ENCODE data around the gene DYNLL2.
"Not testable (repeated sequence)": the region's sequence is repeated elsewhere in the genome, so short reads cannot be mapped to it uniquely, and the experiment has no call there.

The DYNLL2 gene

DNA sequence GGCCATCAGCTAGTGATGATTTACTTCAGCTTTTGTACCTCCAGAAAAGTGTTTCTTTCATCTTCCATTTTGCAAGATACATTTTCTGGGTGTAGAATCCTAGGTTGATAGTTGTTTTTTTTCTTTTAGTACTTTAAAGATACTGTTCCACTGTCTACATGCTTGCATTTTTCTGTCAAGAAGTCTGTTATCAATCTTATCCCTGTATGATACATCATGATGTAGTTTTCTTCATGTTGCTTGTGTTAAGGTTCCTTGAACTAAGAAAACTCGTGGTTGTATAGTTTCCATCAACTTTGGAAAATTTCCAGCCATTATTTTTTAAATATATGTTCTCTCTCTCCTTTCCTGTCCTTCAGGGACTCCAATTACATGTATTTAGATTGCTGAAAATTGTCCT is 24.1 kb downstream of the DYNLL2 start:
- DNase-seq, result no peak

DNA sequence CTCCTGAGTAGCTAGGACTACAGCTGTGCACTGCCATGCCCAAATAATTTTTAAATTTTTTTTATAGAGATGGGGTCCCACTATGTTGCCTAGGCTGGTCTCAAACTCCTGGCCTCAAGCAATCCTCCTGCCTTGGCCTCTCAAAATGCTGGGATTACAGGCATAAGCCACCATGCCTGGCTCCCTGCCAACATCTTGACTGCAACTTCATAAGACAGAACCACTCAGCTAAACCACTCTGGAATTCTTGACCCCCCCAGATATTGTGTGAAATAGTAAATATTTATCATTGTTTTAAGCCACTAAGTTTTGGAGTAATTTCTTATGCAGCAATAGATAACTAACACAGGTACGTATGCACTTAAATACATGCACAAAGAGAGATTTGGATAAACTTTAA is 26.0 kb downstream of the DYNLL2 start:
- no peak for DNase-seq

DNA sequence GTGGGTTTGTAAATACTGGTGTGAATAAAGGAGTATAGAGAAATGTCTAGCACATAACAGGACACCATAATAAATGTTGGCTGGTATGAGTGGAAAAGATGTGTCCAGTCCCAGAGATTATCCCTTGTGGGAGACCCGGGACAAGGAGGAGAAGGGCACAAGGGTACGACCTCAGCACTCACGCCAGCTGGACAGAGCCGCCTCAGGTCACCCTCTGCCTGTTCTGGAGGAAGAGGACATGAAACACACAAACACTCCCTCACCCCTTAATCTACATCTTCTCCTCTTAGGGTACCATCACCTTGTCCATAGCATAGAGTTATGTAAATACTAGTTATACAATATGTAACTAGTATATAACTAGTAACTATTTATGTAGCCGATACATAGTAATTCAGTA is 26.8 kb downstream of the DYNLL2 start:
- no peak for DNase-seq

DNA sequence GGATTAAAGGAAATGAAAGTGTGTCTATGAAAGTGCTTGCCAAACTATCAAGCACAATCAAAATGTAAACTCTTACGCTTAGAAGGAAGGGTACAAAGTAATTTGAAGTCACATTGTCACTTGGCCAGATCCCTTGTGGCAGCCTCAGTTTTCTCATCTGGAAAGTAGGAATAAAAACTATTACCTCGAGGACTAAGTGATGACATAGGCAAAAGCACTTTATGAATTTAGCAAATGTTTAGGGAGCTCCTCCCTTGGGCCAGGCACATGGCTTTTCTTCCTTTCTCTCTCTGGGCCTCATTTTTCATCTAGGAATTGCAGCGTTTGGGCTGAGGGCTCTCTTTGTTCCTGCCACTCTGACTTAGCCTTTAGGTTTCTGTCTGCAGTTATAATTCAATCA is 28.5 kb downstream of the DYNLL2 start:
- DNase-seq, result no peak

DNA sequence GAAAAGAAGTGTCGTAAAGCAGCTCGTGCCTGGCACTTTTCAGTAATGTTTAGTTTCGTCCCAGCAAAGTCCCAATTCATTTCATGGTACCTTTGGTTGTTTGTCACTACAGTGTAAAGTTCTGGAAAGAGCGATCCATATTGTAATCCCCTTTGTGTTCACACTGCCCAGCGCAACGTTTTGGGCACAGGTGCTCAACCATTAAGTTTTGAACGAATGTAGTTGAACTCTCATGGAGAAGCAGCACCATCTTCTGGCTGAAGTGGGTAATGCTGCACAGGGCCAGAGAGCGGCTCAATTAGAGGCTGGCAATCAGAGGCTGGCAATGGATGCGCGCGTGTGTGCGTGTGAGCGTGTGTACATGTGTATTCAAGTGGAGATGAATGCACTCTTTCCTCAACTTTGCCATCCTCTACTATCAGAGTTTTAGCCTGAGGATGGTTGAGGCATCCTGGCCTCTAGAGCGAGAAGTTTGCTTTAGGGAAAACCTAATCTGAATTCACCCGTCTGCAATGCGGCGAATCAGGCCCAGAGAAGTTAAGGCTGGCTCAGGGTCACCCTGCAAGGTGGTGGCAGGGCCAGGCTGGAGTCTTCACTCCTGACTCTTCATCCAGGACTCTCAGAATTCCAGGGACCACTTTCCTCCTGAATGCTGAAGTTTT is 29.9 kb downstream of the DYNLL2 start:
- DNase-seq, result peak; percentile 80 to 86

DNA sequence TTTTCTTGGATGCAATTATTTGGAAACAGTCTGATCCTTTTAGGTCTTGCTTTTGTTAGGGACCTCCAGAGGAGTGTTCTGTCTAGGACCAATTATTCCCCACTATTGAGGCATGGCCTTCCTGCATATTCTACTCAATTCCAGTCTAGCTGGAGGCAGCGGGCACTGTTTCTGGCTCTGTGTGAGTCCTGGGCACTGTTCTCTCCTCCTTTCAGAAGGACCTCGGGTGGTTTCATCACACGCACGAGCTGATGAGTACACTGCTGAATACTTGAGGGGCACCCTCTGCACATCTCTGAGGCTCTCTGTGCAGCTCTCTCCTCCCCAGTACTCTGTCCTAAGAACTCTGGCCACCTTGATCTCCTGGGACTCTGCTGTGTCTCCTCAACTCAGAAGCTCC is 30.7 kb downstream of the DYNLL2 start:
- DNase-seq, result no peak

DNA sequence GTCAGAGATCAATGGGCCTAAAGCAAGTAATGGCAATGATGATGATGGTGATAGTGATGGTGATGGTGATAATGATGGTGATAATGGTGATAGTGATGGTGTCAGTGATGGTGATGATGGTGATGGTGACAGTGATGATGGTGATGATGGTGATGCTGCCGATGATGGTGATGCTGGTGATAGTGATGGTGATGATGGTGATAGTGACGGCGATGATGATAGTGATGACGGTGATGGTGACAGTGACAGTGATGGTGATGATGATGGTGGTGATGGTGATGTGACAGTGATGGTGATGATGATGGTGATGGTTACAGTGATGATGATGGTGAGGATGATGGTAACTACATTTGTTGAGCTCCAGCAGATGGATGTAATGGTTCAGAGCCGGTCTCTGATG is 34.2 kb downstream of the DYNLL2 start:
- DNase-seq, result no peak

DNA sequence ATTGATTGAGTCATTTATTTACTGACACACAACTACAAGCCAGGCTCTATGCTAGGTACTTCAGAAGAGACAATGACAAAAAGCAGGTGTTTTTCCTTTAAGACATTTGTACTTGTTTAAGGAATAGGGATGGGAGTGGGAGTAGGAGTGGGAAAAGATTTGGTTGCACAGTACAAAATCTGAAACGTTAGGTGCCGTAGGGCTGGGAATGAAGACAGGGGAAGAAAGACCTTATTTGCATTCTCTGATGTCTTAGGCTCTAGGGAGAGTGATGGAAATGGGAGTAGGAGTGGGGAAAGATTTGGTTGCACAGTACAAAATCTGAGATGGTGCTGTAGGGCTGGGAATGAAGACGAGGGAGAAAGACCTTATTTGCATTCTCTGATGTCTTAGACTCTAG is 36.3 kb downstream of the DYNLL2 start:
- DNase-seq, result no peak

DNA sequence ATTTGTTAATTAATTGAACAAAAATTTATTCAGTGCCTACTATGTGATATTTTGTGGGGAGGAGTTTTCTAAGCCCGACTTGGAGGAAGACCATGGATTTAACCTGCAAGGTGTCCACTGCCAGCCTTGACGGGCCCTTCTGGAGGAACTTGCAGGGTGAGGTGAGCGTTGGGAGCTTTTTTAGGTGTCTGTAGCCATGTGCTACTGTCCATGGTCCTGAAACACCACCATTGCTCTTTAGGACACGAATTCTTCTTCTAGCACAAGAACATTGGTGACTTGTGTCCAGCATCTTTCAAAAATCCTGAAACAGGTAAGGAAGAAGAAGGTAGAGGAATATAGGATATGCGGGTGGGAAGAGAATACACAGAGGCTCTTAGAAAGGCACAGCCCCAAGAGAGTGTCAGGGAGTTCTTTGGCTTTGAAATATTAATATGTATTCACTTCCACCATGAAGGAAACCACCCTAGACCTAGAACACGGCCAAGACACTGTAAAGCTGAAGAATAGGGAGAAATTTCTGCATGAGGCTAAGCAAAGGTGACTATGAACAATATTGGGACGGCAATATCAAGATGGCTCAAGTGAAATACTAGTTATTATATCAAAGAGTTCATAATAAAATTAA is 37.1 kb downstream of the DYNLL2 start:
- peak; percentile 29 to 61 for DNase-seq

DNA sequence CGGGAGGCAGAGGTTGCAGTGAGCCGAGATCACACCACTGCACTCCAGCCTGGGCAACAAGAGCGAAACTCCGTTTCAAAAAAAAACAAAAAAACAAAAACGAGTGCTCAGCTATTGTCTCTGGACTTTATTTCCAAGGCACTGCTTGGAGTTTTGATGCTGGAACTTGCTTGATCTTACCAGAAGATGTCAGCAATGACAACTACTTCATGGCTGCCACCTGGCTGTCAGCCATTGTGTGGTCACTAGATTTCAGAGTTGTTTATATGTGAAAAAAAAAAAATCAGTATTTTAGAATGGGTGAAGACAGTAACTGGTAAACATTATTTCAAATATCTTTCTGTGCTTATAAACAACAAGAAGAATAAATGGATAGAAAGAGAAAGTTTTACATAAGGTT is 38.7 kb downstream of the DYNLL2 start:
- DNase-seq, result peak; percentile 52 to 74

DNA sequence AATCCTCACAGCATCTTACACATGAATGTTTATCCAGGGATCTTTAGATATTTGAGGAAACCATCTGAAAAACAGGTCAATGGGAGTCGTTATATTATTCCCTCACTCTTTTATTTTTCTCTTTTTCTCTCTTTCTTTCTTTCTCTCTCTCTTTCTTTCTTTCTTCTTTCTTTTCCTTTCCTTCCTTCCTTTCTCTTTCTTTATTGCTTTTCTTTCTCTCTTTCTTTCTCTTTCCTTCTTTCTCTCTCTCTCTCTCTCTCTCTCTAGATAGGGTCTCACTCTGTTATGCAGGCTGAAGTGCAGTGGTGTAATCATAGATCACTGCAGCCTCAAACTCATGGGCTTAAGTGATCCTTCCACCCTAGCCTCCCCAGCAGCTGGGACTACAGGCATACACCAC is 44.6 kb downstream of the DYNLL2 start:
- DNase-seq, result no peak

DNA sequence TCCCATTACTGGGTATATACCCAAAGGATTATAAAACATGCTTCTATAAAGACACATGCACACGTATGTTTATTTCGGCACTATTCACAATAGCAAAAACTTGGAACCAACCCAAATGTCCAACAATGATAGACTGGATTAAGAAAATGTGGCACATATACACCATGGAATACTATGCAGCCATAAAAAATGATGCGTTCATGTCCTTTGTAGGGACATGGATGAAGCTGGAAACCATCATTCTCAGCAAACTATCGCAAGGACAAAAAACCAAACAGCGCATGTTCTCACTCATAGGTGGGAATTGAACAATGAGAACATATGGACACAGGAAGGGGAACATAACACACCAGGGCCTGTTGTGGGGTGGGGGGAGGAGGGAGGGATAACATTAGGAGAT is 49.5 kb downstream of the DYNLL2 start:
- DNase-seq, result not testable (repeated sequence)

DNA sequence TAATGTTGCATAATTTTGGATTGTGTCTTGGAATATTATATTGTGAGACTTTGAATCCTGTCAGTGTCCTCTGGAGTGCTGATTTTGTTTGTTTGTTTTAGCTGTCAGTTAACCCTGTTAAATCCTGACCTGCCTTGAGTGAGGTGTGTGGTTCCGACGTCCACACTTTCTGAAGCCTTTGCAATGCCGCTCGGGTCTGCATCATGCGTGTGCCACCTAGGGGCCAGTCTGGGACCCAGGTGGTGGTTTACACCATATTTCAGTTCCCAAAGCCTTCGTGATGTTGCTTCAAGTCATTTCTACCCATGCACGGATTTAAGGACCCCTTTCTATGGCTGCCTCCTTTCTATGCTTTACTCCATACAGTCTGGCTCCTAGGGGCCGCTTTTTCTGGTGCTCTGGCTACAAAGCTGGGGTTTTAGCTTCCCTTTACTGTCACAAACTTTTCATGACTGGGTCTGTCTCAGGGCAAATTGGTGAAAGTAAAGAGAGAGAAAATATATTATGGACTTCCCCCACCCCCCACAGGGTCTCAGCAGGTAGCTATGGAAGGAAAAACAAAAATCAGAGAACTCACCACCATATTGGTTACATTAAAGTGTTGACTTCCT is 53.6 kb downstream of the DYNLL2 start:
- DNase-seq, result no peak

DNA sequence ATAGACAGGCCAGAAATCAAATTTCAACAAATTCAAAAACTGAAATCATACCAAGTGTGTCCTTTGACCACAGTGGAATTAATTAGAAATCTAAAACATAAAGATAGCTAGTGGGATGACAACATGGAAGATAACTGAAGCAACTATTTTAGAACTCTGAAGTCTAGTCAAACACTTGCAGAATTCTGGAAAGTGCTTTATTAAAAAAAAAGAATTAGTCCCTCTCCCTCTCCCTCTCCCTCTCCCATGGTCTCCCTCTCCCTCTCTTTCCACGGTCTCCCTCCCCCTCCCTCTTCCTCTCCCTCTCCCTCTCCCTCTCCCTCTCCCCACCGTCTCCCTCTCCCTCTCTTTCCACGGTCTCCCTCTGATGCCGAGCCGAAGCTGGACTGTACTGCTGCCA is 58.3 kb downstream of the DYNLL2 start:
- DNase-seq, result no peak

DNA sequence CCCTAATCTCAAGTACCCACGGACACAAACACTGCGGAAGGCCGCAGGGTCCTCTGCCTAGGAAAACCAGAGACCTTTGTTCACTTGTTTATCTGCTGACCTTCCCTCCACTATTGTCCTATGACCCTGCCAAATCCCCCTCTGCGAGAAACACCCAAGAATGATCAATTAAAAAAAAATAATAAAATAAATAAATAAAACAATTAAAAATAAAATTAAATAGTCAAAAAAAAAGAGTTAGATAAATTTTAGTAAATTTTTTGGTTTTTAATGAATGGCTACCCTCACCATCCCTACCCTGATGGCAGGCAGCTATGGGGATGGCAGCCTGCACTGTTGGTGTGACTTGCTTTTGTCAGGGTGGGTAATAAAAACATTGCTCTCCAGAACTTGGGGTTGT is 60.1 kb downstream of the DYNLL2 start:
- not testable (repeated sequence) for DNase-seq

DNA sequence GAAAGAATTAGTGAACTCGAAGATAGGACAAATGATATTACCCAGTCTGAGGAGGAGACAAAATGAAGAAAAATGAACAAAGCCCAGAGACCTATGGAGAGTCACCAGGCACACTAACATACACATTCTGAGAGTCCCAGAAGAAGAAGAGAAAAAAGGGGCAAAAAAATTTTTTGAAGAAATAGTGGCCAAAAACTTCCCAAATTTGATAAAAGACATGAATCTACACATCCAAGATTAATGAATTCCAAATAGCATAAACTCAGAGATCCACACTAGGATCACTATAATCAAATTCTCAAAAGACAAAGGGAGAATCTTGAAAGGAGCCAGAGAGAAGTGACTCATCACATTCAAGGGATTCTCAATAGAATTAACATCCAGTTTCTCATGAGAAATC is 61.6 kb downstream of the DYNLL2 start:
- no peak for DNase-seq
